ENCODE measurements around the gene NCSTN.

NCSTN gene

DNA sequence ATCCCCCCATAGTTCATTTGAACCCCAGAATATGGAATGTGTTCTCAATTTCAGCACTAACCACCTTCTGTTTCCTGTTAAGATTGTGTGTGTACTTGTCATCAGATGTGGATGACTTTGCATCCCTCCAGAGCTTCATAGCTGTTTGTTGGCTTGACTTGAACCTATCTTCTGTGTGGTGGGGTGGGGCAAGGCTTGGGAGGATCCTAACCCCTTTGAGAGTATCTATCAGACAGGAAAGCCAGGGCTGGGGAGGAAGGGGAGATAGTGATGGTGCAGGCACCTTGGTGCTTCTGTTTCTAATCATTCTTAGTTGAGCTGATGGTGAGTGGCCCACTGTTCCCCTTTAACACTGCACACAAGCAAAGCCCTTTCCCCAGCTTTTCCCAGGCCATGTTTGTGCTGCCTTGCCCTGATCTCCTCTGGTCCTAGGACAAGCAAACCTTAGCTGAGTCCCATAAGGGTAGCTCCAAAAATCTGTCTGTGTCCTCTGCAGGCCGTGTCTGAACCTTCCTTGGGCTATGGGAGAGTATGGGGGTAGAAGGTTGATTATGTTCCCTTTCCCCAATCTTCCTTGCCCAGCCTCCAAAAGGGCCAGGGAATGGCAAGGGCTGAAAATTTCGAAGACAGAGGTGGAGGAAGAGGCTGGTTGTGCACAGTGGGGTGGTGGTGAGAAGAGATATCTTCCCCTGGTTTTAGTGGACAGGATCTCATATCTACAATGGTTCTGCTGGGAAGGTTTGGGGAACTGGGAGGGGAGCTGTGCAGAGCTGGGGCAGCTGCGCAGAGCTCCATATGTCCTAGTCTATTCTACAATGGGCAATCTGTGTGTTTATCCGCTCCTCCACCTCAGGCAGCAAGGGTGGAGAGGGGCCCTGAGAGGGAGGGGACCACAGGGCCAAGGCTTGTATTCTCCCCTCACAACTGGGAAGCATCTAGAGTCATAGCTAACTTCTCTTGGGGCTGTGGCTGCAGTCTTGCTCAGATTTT is 25.0 kb downstream of the NCSTN start:
- peak overlapping the region; percentile 66 for H3K4me3 ChIP-seq (ENCODE audit: low read depth, low read length)
- DNase-seq, result no peak

DNA sequence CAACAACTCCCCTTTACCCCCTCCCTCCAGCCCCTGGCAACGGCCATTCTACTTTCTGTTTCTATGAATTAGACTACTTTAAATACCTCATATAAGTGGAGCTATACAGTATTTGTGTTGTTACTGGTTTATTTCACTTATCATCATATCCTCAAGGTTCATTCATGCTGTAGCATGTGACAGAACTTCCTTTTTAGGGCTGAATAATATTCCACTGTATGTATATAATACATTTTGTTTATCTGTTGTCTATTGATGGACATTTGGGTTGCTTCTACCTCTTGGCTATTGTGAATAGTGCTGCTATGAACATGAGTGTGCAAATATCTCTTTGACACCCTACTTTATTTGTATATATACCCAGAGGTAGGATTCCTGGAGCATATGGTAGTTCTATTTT is 25.9 kb downstream of the NCSTN start:
- DNase-seq, result no peak
- Histone ChIP-seq H3K27ac (no peak overlapping the region), H3K4me3 (ENCODE audit: low read depth, low read length) (no peak overlapping the region), H3K27me3 (ENCODE audit: insufficient read depth, low read depth, severe bottlenecking) (no peaks in the 10 kb centered on the region), H3K36me3 (peaks cover 8% of the 10 kb centered on the region), H3K9me3 (ENCODE audit: severe bottlenecking) (no peaks in the 10 kb centered on the region)
- TF ChIP-seq, protein P1, sequence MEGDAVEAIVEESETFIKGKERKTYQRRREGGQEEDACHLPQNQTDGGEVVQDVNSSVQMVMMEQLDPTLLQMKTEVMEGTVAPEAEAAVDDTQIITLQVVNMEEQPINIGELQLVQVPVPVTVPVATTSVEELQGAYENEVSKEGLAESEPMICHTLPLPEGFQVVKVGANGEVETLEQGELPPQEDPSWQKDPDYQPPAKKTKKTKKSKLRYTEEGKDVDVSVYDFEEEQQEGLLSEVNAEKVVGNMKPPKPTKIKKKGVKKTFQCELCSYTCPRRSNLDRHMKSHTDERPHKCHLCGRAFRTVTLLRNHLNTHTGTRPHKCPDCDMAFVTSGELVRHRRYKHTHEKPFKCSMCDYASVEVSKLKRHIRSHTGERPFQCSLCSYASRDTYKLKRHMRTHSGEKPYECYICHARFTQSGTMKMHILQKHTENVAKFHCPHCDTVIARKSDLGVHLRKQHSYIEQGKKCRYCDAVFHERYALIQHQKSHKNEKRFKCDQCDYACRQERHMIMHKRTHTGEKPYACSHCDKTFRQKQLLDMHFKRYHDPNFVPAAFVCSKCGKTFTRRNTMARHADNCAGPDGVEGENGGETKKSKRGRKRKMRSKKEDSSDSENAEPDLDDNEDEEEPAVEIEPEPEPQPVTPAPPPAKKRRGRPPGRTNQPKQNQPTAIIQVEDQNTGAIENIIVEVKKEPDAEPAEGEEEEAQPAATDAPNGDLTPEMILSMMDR (IDR thresholded peaks at IDR 0.05; ENCODE audit: low read depth, low read length), result no peak

More for the DNA sequence above, 25.0 kb downstream of the NCSTN start:
- TF ChIP-seq, protein P1 (IDR thresholded peaks at IDR 0.05; ENCODE audit: low read depth, low read length), result no peak
- Histone ChIP-seq H3K27ac (peak overlapping the region; percentile 71), H3K27me3 (ENCODE audit: insufficient read depth, low read depth, severe bottlenecking) (no peaks in the 10 kb centered on the region), H3K9me3 (ENCODE audit: severe bottlenecking) (no peaks in the 10 kb centered on the region), H3K36me3 (peaks cover 8% of the 10 kb centered on the region)

DNA sequence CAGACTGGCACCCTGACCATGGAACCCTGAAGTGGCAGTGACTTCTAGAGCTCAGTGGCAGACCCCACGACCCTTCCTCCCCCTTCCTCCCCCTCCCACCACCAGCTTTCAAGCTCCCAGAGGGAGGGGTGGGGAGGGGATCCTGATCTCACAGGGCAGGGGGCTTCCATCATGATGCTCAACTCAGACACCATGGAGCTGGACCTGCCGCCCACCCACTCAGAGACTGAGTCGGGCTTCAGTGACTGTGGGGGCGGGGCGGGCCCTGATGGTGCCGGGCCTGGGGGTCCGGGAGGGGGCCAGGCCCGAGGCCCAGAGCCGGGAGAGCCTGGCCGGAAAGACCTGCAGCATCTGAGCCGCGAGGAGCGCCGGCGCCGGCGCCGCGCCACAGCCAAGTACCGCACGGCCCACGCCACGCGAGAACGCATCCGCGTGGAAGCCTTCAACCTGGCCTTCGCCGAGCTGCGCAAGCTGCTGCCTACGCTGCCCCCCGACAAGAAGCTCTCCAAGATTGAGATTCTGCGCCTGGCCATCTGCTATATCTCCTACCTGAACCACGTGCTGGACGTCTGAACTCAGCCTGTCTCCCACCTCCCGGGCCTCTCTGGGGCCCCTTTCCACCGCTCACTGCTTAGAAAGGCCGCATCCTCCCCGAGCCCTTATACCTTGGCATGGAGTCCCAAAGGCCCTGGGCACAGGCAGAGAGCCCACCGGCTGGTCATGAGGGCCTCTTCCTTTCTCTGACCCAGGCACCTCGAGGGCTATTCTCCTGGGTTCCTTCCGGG is 27.6 kb downstream of the NCSTN start:
- peaks cover 8% of the 10 kb centered on the region for H3K36me3 ChIP-seq
- H3K9me3 ChIP-seq (ENCODE audit: severe bottlenecking), result no peaks in the 10 kb centered on the region
- H3K27ac ChIP-seq, result peak overlapping the region; percentile 65
- TF ChIP-seq, protein P1 (IDR thresholded peaks at IDR 0.05; ENCODE audit: low read depth, low read length), result no peak
- peak; percentile 65 for DNase-seq
- no peak overlapping the region for H3K4me3 ChIP-seq (ENCODE audit: low read depth, low read length)
- H3K27me3 ChIP-seq (ENCODE audit: insufficient read depth, low read depth, severe bottlenecking), result no peaks in the 10 kb centered on the region

DNA sequence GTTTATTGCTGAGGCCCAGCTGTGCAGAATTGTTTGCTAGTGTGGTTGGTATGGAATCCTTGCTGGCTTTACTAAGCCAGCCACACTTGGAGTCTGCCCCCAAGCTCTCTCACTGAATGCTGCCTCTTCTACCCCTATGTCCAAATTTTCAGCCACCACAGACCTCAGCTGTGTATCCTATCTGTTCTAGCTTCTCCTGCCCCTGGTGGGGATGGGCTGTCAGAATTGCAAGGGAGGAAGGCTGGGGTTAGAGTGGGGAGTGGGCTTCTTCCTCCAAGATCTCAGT is 28.1 kb downstream of the NCSTN start:
- DNase-seq, result no peak
- no peaks in the 10 kb centered on the region for H3K9me3 ChIP-seq (ENCODE audit: severe bottlenecking)
- H3K4me3 ChIP-seq (ENCODE audit: low read depth, low read length), result no peak overlapping the region
- peaks cover 8% of the 10 kb centered on the region for H3K36me3 ChIP-seq
- no peaks in the 10 kb centered on the region for H3K27me3 ChIP-seq (ENCODE audit: insufficient read depth, low read depth, severe bottlenecking)
- H3K27ac ChIP-seq, result peak overlapping the region; percentile 65
- TF ChIP-seq, protein P1 (IDR thresholded peaks at IDR 0.05; ENCODE audit: low read depth, low read length), result no peak

DNA sequence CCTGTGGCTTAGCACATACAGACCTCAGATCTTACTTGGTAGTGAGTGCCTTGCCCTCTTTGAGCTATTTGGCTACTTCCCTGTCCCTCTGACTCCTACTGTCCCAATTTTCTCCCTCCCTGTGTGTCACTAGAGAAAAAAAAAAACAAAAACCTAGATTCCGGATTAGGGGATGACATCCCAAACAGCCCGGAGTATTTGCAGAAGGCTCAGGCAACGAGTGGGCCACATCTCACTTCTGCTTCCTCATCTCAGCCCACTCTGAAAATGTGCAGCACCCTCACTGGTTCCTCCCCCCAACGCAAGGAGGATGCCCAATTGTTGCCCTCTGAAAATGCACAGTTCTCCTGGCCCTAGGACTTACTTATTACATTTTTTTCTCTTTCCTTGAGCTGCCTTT is 28.6 kb downstream of the NCSTN start:
- Histone ChIP-seq H3K27me3 (ENCODE audit: insufficient read depth, low read depth, severe bottlenecking) (no peaks in the 10 kb centered on the region), H3K36me3 (peaks cover 8% of the 10 kb centered on the region), H3K27ac (peak overlapping the region; percentile 65), H3K4me3 (ENCODE audit: low read depth, low read length) (no peak overlapping the region), H3K9me3 (ENCODE audit: severe bottlenecking) (no peaks in the 10 kb centered on the region)
- TF ChIP-seq, protein P1 (IDR thresholded peaks at IDR 0.05; ENCODE audit: low read depth, low read length), result no peak
- no peak for DNase-seq
